ENCODE measurements around the gene SKIC8. TPM values are rescaled to one million over a fixed set of nuclear protein-coding genes. Genes with fewer than 3 reads are reported as not detected.

Gene SKIC8
- total and polyA plus RNA-seq, 2 of the 13 experiments (the other 11 are each of a cell fraction or from before 2014, with no cell fraction given), result 69.5 to 70.6 TPM

DNA sequence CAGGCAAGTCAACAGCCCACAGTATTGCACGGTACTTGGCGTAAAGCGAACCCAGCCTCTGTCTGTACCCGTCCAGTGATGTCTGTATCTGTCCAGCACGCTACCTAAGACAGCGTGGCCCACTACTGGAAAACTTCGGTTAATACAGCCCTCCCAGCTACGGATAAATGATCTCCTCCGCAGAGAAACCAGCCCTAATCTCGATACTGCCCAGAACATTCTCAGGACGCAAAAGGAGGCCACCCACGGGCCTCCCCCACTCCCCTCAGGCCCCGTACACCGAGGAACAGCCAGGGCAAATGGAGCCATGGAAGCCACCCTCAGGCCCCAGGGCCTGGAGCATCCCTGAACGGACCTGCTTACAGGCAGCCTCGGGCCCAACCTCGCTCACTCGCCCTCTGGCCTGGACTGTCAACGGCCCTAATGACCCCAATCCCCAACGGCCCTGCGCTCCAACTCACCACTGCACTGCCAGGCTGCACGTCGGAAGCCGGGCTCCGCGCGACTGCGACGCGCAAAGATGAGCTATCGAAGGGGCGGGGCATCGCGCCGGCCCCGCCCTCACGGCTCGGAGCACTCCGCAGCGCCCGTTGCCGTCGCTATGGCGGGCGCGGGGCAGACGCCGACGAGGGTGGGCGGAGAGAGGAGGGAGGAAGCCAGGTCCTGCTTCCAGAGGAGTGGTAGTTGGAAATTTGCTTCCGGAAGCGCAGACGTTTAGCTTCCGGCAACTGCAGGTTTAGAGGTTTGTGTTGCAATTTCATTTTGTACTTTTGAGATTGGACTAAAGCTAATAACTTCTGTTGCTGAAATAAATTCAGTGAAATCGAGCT lies at the start of gene SKIC8 (continued):
- TF ChIP-seq GFI1 (CRISPR knock-in tag; IDR thresholded peaks at IDR 0.05; ENCODE audit: borderline replicate concordance), result no peak
- peak; percentile 60; the same call in 1 of the 2 replicates for TF ChIP-seq ZNF230 (CRISPR knock-in tag; IDR thresholded peaks at IDR 0.05)
- TF ChIP-seq, protein P1, sequence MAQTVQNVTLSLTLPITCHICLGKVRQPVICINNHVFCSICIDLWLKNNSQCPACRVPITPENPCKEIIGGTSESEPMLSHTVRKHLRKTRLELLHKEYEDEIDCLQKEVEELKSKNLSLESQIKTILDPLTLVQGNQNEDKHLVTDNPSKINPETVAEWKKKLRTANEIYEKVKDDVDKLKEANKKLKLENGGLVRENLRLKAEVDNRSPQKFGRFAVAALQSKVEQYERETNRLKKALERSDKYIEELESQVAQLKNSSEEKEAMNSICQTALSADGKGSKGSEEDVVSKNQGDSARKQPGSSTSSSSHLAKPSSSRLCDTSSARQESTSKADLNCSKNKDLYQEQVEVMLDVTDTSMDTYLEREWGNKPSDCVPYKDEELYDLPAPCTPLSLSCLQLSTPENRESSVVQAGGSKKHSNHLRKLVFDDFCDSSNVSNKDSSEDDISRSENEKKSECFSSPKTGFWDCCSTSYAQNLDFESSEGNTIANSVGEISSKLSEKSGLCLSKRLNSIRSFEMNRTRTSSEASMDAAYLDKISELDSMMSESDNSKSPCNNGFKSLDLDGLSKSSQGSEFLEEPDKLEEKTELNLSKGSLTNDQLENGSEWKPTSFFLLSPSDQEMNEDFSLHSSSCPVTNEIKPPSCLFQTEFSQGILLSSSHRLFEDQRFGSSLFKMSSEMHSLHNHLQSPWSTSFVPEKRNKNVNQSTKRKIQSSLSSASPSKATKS (CRISPR knock-in tag; IDR thresholded peaks at IDR 0.05), result no peak
- no peak for TF ChIP-seq ARHGAP35 (CRISPR knock-in tag; IDR thresholded peaks at IDR 0.05; ENCODE audit: borderline replicate concordance)
- TF ChIP-seq, protein P2, sequence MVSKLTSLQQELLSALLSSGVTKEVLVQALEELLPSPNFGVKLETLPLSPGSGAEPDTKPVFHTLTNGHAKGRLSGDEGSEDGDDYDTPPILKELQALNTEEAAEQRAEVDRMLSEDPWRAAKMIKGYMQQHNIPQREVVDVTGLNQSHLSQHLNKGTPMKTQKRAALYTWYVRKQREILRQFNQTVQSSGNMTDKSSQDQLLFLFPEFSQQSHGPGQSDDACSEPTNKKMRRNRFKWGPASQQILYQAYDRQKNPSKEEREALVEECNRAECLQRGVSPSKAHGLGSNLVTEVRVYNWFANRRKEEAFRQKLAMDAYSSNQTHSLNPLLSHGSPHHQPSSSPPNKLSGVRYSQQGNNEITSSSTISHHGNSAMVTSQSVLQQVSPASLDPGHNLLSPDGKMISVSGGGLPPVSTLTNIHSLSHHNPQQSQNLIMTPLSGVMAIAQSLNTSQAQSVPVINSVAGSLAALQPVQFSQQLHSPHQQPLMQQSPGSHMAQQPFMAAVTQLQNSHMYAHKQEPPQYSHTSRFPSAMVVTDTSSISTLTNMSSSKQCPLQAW (CRISPR knock-in tag; IDR thresholded peaks at IDR 0.05), result peak; percentile 75
- 0 out of 2 replicates have a peak, but pooled peaks have one; percentile 51 for TF ChIP-seq RFX3 (CRISPR knock-in tag; IDR thresholded peaks at IDR 0.05)
- TF ChIP-seq NONO (IDR thresholded peaks at IDR 0.05), result no peak
- TF ChIP-seq NONO (CRISPR knock-in tag; conservative IDR thresholded peaks at IDR 0.05), result peak; percentile 89
- TF ChIP-seq NFKB2 (CRISPR knock-in tag; IDR thresholded peaks at IDR 0.05; ENCODE audit: borderline replicate concordance), result peak; percentile 67; the same call in 1 of the 2 replicates
- TF ChIP-seq, protein P3, sequence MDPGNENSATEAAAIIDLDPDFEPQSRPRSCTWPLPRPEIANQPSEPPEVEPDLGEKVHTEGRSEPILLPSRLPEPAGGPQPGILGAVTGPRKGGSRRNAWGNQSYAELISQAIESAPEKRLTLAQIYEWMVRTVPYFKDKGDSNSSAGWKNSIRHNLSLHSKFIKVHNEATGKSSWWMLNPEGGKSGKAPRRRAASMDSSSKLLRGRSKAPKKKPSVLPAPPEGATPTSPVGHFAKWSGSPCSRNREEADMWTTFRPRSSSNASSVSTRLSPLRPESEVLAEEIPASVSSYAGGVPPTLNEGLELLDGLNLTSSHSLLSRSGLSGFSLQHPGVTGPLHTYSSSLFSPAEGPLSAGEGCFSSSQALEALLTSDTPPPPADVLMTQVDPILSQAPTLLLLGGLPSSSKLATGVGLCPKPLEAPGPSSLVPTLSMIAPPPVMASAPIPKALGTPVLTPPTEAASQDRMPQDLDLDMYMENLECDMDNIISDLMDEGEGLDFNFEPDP (CRISPR knock-in tag; conservative IDR thresholded peaks at IDR 0.05), result no peak
- TF ChIP-seq, protein P4, sequence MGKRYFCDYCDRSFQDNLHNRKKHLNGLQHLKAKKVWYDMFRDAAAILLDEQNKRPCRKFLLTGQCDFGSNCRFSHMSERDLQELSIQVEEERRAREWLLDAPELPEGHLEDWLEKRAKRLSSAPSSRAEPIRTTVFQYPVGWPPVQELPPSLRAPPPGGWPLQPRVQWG (CRISPR knock-in tag; IDR thresholded peaks at IDR 0.05; ENCODE audit: borderline replicate concordance, low read depth), result no peak
- TF ChIP-seq, protein P5, sequence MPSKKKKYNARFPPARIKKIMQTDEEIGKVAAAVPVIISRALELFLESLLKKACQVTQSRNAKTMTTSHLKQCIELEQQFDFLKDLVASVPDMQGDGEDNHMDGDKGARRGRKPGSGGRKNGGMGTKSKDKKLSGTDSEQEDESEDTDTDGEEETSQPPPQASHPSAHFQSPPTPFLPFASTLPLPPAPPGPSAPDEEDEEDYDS (CRISPR knock-in tag; IDR thresholded peaks at IDR 0.05), result peak; percentile 60; the same call in 1 of the 2 replicates
- peak; percentile 64 for TF ChIP-seq ZBTB38 (CRISPR knock-in tag; IDR thresholded peaks at IDR 0.05)
- TF ChIP-seq ZNF816 (CRISPR knock-in tag; IDR thresholded peaks at IDR 0.05; ENCODE audit: borderline replicate concordance), result no peak
- no peak for TF ChIP-seq PRMT3 (CRISPR knock-in tag; IDR thresholded peaks at IDR 0.05; ENCODE audit: borderline replicate concordance, low read depth)
- no peak for TF ChIP-seq MATR3 (CRISPR knock-in tag; IDR thresholded peaks at IDR 0.05)
- TF ChIP-seq ZNF251 (CRISPR knock-in tag; IDR thresholded peaks at IDR 0.05), result no peak
- TF ChIP-seq, protein P6, sequence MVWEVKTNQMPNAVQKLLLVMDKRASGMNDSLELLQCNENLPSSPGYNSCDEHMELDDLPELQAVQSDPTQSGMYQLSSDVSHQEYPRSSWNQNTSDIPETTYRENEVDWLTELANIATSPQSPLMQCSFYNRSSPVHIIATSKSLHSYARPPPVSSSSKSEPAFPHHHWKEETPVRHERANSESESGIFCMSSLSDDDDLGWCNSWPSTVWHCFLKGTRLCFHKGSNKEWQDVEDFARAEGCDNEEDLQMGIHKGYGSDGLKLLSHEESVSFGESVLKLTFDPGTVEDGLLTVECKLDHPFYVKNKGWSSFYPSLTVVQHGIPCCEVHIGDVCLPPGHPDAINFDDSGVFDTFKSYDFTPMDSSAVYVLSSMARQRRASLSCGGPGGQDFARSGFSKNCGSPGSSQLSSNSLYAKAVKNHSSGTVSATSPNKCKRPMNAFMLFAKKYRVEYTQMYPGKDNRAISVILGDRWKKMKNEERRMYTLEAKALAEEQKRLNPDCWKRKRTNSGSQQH (CRISPR knock-in tag; IDR thresholded peaks at IDR 0.05; ENCODE audit: low read depth), result peak; percentile 93
- TF ChIP-seq, protein P7, sequence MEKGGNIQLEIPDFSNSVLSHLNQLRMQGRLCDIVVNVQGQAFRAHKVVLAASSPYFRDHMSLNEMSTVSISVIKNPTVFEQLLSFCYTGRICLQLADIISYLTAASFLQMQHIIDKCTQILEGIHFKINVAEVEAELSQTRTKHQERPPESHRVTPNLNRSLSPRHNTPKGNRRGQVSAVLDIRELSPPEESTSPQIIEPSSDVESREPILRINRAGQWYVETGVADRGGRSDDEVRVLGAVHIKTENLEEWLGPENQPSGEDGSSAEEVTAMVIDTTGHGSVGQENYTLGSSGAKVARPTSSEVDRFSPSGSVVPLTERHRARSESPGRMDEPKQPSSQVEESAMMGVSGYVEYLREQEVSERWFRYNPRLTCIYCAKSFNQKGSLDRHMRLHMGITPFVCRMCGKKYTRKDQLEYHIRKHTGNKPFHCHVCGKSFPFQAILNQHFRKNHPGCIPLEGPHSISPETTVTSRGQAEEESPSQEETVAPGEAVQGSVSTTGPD (CRISPR knock-in tag; IDR thresholded peaks at IDR 0.05), result no peak
